Smooth muscle cell (in vitro differentiated cells): ENCODE data around the gene NFATC2. TPM values are rescaled to one million over a fixed set of nuclear protein-coding genes. Genes with fewer than 3 reads are reported as not detected.

Source experiments
- DNase-seq: peaks from one replicate; lab custom pipeline; 2025; ENCODE audit not compliant: unreplicated experiment; lab: John Stamatoyannopoulos, UW
- H2AFZ ChIP-seq: fragments of 200-600 bp; sonication (generic); 2 replicates; pipeline ENCODE4 v1.6.0; 2016; ENCODE audit warnings: antibody characterized with exemption, low read depth, mild to moderate bottlenecking
- H3F3A ChIP-seq: fragments of 200-600 bp; sonication (generic); 2 replicates; pipeline ENCODE4 v1.6.0; 2017; ENCODE audit warnings: antibody characterized with exemption, low read depth
- H3K27ac ChIP-seq: fragments of 200-600 bp; sonication (generic); 2 replicates; pipeline ENCODE4 v1.5.1; 2016; ENCODE audit warnings: low read depth, mild to moderate bottlenecking
- H3K27me3 ChIP-seq: fragments of 200-600 bp; sonication (generic); 2 replicates; pipeline ENCODE4 v1.6.1; 2016; ENCODE audit warnings: low read depth, mild to moderate bottlenecking
- H3K36me3 ChIP-seq: fragments of 200-600 bp; sonication (generic); 2 replicates; pipeline ENCODE4 v1.5.1; 2016; ENCODE audit warnings: low read depth
- H3K4me1 ChIP-seq: fragments of 200-600 bp; sonication (generic); 2 replicates; pipeline ENCODE4 v1.5.1; 2016; ENCODE audit warnings: low read depth
- H3K4me2 ChIP-seq: fragments of 200-600 bp; sonication (generic); 2 replicates; pipeline ENCODE4 v1.6.0; 2016; ENCODE audit warnings: mild to moderate bottlenecking
- H3K4me3 ChIP-seq: fragments of 200-600 bp; sonication (generic); 2 replicates; pipeline ENCODE4 v1.5.1; 2016; ENCODE audit warnings: mild to moderate bottlenecking
- H3K79me2 ChIP-seq: fragments of 200-600 bp; sonication (generic); 2 replicates; pipeline ENCODE4 v1.6.0; 2016; ENCODE audit warnings: low read depth, mild to moderate bottlenecking
- H3K9ac ChIP-seq: fragments of 200-600 bp; sonication (generic); 2 replicates; pipeline ENCODE4 v1.6.0; 2016; ENCODE audit warnings: low read depth
- H3K9me3 ChIP-seq: fragments of 200-600 bp; sonication (generic); replicated peaks from 2 replicates; pipeline ENCODE4 v1.5.1; 2016; ENCODE audit warnings: low read depth
- H4K20me1 ChIP-seq: fragments of 200-600 bp; sonication (generic); 2 replicates; pipeline ENCODE4 v1.6.0; 2016; ENCODE audit warnings: low read depth
- CTCF ChIP-seq: fragments of 200-600 bp; sonication (generic); IDR thresholded peaks from 2 replicates; pipeline ENCODE4 v1.5.1; 2017; ENCODE audit warnings: borderline replicate concordance, mild to moderate bottlenecking, antibody characterized with exemption; ENCODE audit not compliant: insufficient read depth, poor library complexity, severe bottlenecking
- WGBS: methylation state at CpG from one replicate; pipeline ENCODE4 v1.1.7; 2016; ENCODE audit warnings: low lambda C conversion rate; 5-methylcytosine and 5-hydroxymethylcytosine counted together
- polyA plus RNA-seq: library from polyadenylated mRNA; unstranded; fragments of >200 nt; fragmentation: Nextera tagmentation; extraction: Ambion mirVana; gene quantifications from 2 replicates; pipeline ENCODE4 v1.2.1, GENCODE V29; 2016
- total RNA-seq: library from RNA; depleted of rRNA; stranded (reverse); fragments of >200 nt; gene quantifications from 2 replicates; pipeline ENCODE4 v1.2.3, GENCODE V29; 2014

Gene NFATC2
- total and polyA plus RNA-seq, 2 experiments from 2014 or later = 5.8 to 8.4 TPM

GRCh38 chr20:51439160-51439689, 103.3 kb downstream of the NFATC2 start:
- Histone ChIP-seq H4K20me1 (no peaks in the 10 kb centered on the region), H3K79me2 (no peaks in the 10 kb centered on the region), H3K9ac (no peak overlapping the region), H3K27me3 (no peaks in the 10 kb centered on the region), H3K4me1 (peaks cover 1% of the 10 kb centered on the region), H3K27ac (no peak overlapping the region), H3K36me3 (no peaks in the 10 kb centered on the region), H3K4me3 (no peak overlapping the region), H2AFZ (no peak overlapping the region), H3K9me3 (no peaks in the 10 kb centered on the region), H3K4me2 (no peak overlapping the region), H3F3A (peaks cover 7% of the 10 kb centered on the region)
- no peak for TF ChIP-seq CTCF
- DNase-seq = no peak
- WGBS = 99% methylated on average over 9 of the region's 9 CpGs

GRCh38 chr20:51438136-51438535, 104.4 kb downstream of the NFATC2 start:
- TF ChIP-seq CTCF = no peak
- DNase-seq = no peak
- Histone ChIP-seq H3K79me2 (no peaks in the 10 kb centered on the region), H3K36me3 (no peaks in the 10 kb centered on the region), H3K4me1 (no peaks in the 10 kb centered on the region), H3K9me3 (no peaks in the 10 kb centered on the region), H3K27me3 (no peaks in the 10 kb centered on the region), H3K4me3 (no peak overlapping the region), H2AFZ (no peak overlapping the region), H4K20me1 (no peaks in the 10 kb centered on the region), H3K27ac (peak overlapping the region; percentile 32), H3K9ac (no peak overlapping the region), H3K4me2 (no peak overlapping the region), H3F3A (peaks cover 6% of the 10 kb centered on the region)
- WGBS = 96% methylated on average over 2 of the region's 2 CpGs

- Histone ChIP-seq H4K20me1 (no peaks in the 10 kb centered on the region), H3K4me1 (no peaks in the 10 kb centered on the region), H3K9ac (peak overlapping the region; percentile 31), H3K4me2 (peak overlapping the region; percentile 31), H3F3A (peaks cover 6% of the 10 kb centered on the region), H2AFZ (no peak overlapping the region), H3K27me3 (no peaks in the 10 kb centered on the region), H3K9me3 (no peaks in the 10 kb centered on the region), H3K4me3 (no peak overlapping the region), H3K36me3 (no peaks in the 10 kb centered on the region), H3K79me2 (no peaks in the 10 kb centered on the region), H3K27ac (peak overlapping the region; percentile 32)
- no peak for TF ChIP-seq CTCF
- no peak for DNase-seq
- WGBS = 56% methylated on average over 7 of the region's 7 CpGs
Measured at GRCh38 chr20:51437182-51437924, 105.2 kb downstream of the NFATC2 start.
